Thyroid gland (tissue), 4 donors: ENCODE results near the gene HNRNPH2. TPM values are rescaled to one million over a fixed set of nuclear protein-coding genes. Genes with fewer than 3 reads are reported as not detected.

Experiments
- DNase-seq, 2 donors: peaks; one replicate each; pipeline ENCODE4 v3.0.0-alpha.2; 2019
- H3K27ac ChIP-seq, 3 donors: fragments of 200-600 bp; sonication (generic); 1 replicate in 2 of 3; 2 replicates in 1 of 3; pipeline ENCODE4 v1.5.1; 2016 to 2019; ENCODE audit warnings: mild to moderate bottlenecking in 1 of 3, moderate library complexity in 1 of 3
- H3K27me3 ChIP-seq: fragments of 200-600 bp; sonication (generic); one replicate; pipeline ENCODE4 v1.5.1; 2019
- H3K36me3 ChIP-seq, 2 donors: fragments of 200-600 bp; sonication (generic); one replicate each; pipeline ENCODE4 v1.5.1; 2016 to 2019
- H3K4me1 ChIP-seq, 2 donors: fragments of 200-600 bp; sonication (generic); one replicate each; pipeline ENCODE4 v1.5.1; 2017 to 2019
- H3K4me3 ChIP-seq, 3 donors: fragments of 200-600 bp; sonication (generic); replicated peaks in 1 of 3; 1 replicate in 2 of 3; 2 replicates in 1 of 3; pipeline ENCODE4 v1.5.1; 2016; ENCODE audit warnings: mild to moderate bottlenecking in 1 of 3
- H3K9me3 ChIP-seq: fragments of 200-600 bp; sonication (generic); one replicate; pipeline ENCODE4 v1.5.1; 2017
- CTCF ChIP-seq, 6 experiments: fragments of 200-600 bp in 3 of 6; fragments of 450-650 bp in 3 of 6; sonication (generic) in 3 of 6; IDR thresholded peaks; one replicate each; pipeline ENCODE4 v1.5.1; 2016 to 2019; ENCODE audit warnings: antibody characterized with exemption in 6 of 6, mild to moderate bottlenecking in 2 of 6, inconsistent platforms in 1 of 6, moderate library complexity in 1 of 6
- POLR2A ChIP-seq, 2 donors: fragments of 450-650 bp; IDR thresholded peaks; one replicate each; pipeline ENCODE4 v1.6.1; 2017; ENCODE audit warnings: antibody characterized with exemption in 2 of 2, mild to moderate bottlenecking in 2 of 2, moderate library complexity in 1 of 2
- WGBS, 2 donors: methylation state at CpG; one replicate each; pipeline ENCODE4 v1.1.5; 2017; 5-methylcytosine and 5-hydroxymethylcytosine counted together
- intact Hi-C: fragments of 100-400 bp; cut with DNase I; formaldehyde crosslinking; loops from one replicate; pipeline ENCODE4 v1.15.1; 2023
- total RNA-seq, 4 donors: library from RNA; depleted of rRNA; stranded (reverse); fragments of >200 nt; gene quantifications; one replicate each; pipeline ENCODE4 v1.2.3, GENCODE V29; 2016

HNRNPH2 gene
- total RNA-seq, 4 donors from 2014 or later: 53.5 to 68.4 (median 67.5) TPM

GRCh38 chrX:101394372-101394771 is 13.7 kb upstream of the HNRNPH2 start:
- H3K4me3 ChIP-seq: no peak overlapping the region
- intact Hi-C loops: no loop called here
- no peak for TF ChIP-seq CTCF (IDR thresholded peaks at IDR 0.05)
- no peak for TF ChIP-seq POLR2A (IDR thresholded peaks at IDR 0.05)
- no peaks in the 10 kb centered on the region for H3K36me3 ChIP-seq
- H3K9me3 ChIP-seq: no peaks in the 10 kb centered on the region
- no peak overlapping the region for H3K27ac ChIP-seq
- DNase-seq: no peak
- H3K4me1 ChIP-seq: no peaks in the 10 kb centered on the region
- H3K27me3 ChIP-seq: no peaks in the 10 kb centered on the region

- Histone ChIP-seq H3K9me3 (no peaks in the 10 kb centered on the region), H3K27ac (no peak overlapping the region), H3K4me1 (no peaks in the 10 kb centered on the region), H3K27me3 (no peaks in the 10 kb centered on the region), H3K4me3 (no peak overlapping the region), H3K36me3 (no peaks in the 10 kb centered on the region)
- TF ChIP-seq POLR2A (IDR thresholded peaks at IDR 0.05) (no peak), CTCF (IDR thresholded peaks at IDR 0.05) (no peak)
- whole genome bisulfite sequencing, 2 donors: 85 to 94% methylated on average over 1 of the region's 1 CpG
- DNase-seq: no peak
- intact Hi-C loops: no loop called here
These were observed 12.2 kb upstream of the HNRNPH2 start for GRCh38 chrX:101395789-101396188.

GRCh38 chrX:101397779-101398178 is 10.2 kb upstream of the HNRNPH2 start:
- Histone ChIP-seq H3K36me3 (no peaks in the 10 kb centered on the region), H3K27ac (no peak overlapping the region), H3K4me3 (no peak overlapping the region), H3K27me3 (no peaks in the 10 kb centered on the region), H3K9me3 (no peaks in the 10 kb centered on the region), H3K4me1 (no peaks in the 10 kb centered on the region)
- no peak for DNase-seq
- TF ChIP-seq CTCF (IDR thresholded peaks at IDR 0.05): no peak
- no peak for TF ChIP-seq POLR2A (IDR thresholded peaks at IDR 0.05)
- 37% methylated on average over 4 of the region's 4 CpGs; no CpG with 5 or more reads in 1 of the 2 donors for WGBS, 2 donors
- intact Hi-C loops: no loop called here

GRCh38 chrX:101398694-101399093 is 9.3 kb upstream of the HNRNPH2 start:
- H3K4me1 ChIP-seq: no peaks in the 10 kb centered on the region
- intact Hi-C loops: no loop called here
- H3K36me3 ChIP-seq: no peaks in the 10 kb centered on the region
- H3K27ac ChIP-seq: no peak overlapping the region
- TF ChIP-seq CTCF (IDR thresholded peaks at IDR 0.05) (no peak), POLR2A (IDR thresholded peaks at IDR 0.05) (no peak)
- no peaks in the 10 kb centered on the region for H3K9me3 ChIP-seq
- no peak for DNase-seq
- WGBS, 2 donors: 90 to 97% methylated on average over 4 of the region's 4 CpGs
- H3K4me3 ChIP-seq: no peak overlapping the region
- H3K27me3 ChIP-seq: no peaks in the 10 kb centered on the region

- TF ChIP-seq POLR2A (IDR thresholded peaks at IDR 0.05): no peak
- TF ChIP-seq CTCF (IDR thresholded peaks at IDR 0.05): no peak
- H3K27me3 ChIP-seq: no peaks in the 10 kb centered on the region
- WGBS, 2 donors: 95 to 96% methylated on average over 4 of the region's 4 CpGs
- intact Hi-C loops: no loop called here
- no peak for DNase-seq
- H3K4me1 ChIP-seq: no peaks in the 10 kb centered on the region
- H3K36me3 ChIP-seq: no peaks in the 10 kb centered on the region
- no peaks in the 10 kb centered on the region for H3K9me3 ChIP-seq
- H3K27ac ChIP-seq: no peak overlapping the region
- no peak overlapping the region for H3K4me3 ChIP-seq
These were observed 8.2 kb upstream of the HNRNPH2 start for GRCh38 chrX:101399825-101400224.
